ENCODE measurements around the gene MIR17HG.

DNA sequence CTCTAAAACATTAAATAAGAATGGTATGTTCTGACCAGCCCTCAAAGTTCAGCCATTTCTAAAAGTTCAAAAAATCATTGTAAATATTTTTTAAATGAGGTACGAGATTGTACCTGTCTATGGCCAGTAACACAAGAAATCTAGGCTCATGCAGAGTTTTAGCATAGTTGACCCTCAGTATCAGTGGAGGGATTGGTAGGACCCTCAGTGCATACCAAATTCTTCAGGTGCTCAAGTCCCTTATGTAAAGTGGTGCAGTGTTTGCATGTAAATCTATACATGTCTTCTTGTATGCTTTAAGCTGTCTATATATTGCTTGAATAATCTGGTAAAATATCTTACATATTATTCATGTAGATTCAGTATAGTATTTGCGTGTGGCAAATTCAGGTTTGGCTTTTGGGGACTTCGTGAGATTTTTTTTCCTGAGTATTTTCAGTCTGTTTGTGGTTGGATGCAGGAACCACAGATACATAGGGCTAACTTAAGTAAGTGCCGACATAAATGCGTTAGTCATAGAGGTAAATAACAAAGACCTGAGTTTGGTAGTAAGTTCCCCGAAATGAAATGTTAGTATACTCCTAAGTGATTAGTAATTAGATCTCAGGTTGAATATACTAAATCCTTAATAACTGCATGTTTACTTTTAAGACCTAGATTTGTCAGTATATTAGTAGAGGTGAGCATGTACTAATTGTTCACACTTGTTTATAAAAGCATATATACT lies 7.8 kb downstream of the MIR17HG start:
- TF ChIP-seq TCF12 (IDR thresholded peaks at IDR 0.05) (no peak), EZH2phosphoT487 (IDR thresholded peaks at IDR 0.05; ENCODE audit: borderline replicate concordance, low read depth) (no peak), SMC3 (IDR thresholded peaks at IDR 0.05; ENCODE audit: low read depth, low read length) (no peak), YY1 (IDR thresholded peaks at IDR 0.05; ENCODE audit: low read depth) (no peak), NFIC (IDR thresholded peaks at IDR 0.05; ENCODE audit: borderline replicate concordance) (no peak), MXI1 (IDR thresholded peaks at IDR 0.05; ENCODE audit: low read depth, low read length) (no peak)
- TF ChIP-seq, protein P1, sequence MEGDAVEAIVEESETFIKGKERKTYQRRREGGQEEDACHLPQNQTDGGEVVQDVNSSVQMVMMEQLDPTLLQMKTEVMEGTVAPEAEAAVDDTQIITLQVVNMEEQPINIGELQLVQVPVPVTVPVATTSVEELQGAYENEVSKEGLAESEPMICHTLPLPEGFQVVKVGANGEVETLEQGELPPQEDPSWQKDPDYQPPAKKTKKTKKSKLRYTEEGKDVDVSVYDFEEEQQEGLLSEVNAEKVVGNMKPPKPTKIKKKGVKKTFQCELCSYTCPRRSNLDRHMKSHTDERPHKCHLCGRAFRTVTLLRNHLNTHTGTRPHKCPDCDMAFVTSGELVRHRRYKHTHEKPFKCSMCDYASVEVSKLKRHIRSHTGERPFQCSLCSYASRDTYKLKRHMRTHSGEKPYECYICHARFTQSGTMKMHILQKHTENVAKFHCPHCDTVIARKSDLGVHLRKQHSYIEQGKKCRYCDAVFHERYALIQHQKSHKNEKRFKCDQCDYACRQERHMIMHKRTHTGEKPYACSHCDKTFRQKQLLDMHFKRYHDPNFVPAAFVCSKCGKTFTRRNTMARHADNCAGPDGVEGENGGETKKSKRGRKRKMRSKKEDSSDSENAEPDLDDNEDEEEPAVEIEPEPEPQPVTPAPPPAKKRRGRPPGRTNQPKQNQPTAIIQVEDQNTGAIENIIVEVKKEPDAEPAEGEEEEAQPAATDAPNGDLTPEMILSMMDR (IDR thresholded peaks at IDR 0.05) = no peak
- TF ChIP-seq, protein P2, sequence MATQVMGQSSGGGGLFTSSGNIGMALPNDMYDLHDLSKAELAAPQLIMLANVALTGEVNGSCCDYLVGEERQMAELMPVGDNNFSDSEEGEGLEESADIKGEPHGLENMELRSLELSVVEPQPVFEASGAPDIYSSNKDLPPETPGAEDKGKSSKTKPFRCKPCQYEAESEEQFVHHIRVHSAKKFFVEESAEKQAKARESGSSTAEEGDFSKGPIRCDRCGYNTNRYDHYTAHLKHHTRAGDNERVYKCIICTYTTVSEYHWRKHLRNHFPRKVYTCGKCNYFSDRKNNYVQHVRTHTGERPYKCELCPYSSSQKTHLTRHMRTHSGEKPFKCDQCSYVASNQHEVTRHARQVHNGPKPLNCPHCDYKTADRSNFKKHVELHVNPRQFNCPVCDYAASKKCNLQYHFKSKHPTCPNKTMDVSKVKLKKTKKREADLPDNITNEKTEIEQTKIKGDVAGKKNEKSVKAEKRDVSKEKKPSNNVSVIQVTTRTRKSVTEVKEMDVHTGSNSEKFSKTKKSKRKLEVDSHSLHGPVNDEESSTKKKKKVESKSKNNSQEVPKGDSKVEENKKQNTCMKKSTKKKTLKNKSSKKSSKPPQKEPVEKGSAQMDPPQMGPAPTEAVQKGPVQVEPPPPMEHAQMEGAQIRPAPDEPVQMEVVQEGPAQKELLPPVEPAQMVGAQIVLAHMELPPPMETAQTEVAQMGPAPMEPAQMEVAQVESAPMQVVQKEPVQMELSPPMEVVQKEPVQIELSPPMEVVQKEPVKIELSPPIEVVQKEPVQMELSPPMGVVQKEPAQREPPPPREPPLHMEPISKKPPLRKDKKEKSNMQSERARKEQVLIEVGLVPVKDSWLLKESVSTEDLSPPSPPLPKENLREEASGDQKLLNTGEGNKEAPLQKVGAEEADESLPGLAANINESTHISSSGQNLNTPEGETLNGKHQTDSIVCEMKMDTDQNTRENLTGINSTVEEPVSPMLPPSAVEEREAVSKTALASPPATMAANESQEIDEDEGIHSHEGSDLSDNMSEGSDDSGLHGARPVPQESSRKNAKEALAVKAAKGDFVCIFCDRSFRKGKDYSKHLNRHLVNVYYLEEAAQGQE (IDR thresholded peaks at IDR 0.05; ENCODE audit: low read depth, low read length) = no peak

All from SK-N-SH (cell line).